ENCODE results near the gene UGGT1.

Gene UGGT1

GRCh38 chr2:128134573-128134972 lies 43.6 kb downstream of the UGGT1 start:
- DNase-seq (ENCODE audit: low spot score) (no peak), ATAC-seq (ENCODE audit: low read depth) (no peak)
- Histone ChIP-seq H3K27ac (ENCODE audit: poor library complexity, severe bottlenecking) (no peak overlapping the region), H3K27me3 (ENCODE audit: insufficient read depth, poor library complexity, severe bottlenecking) (no peaks in the 10 kb centered on the region), H3K36me3 (ENCODE audit: low read depth) (peaks cover 93% of the 10 kb centered on the region), H3K4me1 (ENCODE audit: insufficient read depth, poor library complexity, severe bottlenecking) (no peaks in the 10 kb centered on the region), H3K4me3 (ENCODE audit: severe bottlenecking) (no peak overlapping the region), H3K9me3 (ENCODE audit: severe bottlenecking) (no peaks in the 10 kb centered on the region)
- TF ChIP-seq CTCF (IDR thresholded peaks at IDR 0.05; ENCODE audit: poor library complexity, severe bottlenecking) = no peak

DNA sequence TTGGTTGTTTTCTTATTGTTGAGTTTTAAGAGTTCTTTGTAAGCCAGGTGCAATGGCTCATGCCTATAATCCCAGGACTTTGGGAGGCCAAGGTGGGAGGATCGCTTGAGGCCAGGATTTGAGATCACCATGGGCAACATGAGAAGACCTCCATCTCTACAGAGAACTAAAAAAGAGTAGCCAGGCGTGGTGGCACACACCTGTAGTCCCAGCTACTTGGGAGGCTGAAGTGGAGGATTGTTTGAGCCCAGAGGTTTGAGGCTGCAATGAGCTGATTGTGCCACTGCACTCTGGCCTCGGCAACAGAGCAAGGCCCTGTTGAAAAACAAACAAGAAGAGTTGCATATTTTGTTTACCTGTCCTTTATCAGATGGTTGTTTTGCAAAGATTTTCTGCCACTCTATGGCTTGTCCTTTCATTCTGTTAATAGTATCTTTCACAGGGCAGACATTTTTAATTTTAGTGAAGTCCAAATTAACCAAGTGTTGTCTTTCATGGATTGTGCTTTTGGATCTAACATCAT lies 46.2 kb downstream of the UGGT1 start:
- no peaks in the 10 kb centered on the region for H3K27me3 ChIP-seq (ENCODE audit: insufficient read depth, poor library complexity, severe bottlenecking)
- H3K9me3 ChIP-seq (ENCODE audit: severe bottlenecking) = no peaks in the 10 kb centered on the region
- peaks cover 91% of the 10 kb centered on the region for H3K36me3 ChIP-seq (ENCODE audit: low read depth)
- DNase-seq (ENCODE audit: low spot score) (no peak), ATAC-seq (ENCODE audit: low read depth) (no peak)
- TF ChIP-seq CTCF (IDR thresholded peaks at IDR 0.05; ENCODE audit: poor library complexity, severe bottlenecking) = no peak
- H3K27ac ChIP-seq (ENCODE audit: poor library complexity, severe bottlenecking) = no peak overlapping the region
- H3K4me1 ChIP-seq (ENCODE audit: insufficient read depth, poor library complexity, severe bottlenecking) = no peaks in the 10 kb centered on the region
- H3K4me3 ChIP-seq (ENCODE audit: severe bottlenecking) = no peak overlapping the region

GRCh38 chr2:128139624-128140023 lies 48.6 kb downstream of the UGGT1 start:
- H3K36me3 ChIP-seq (ENCODE audit: low read depth) = peaks cover 88% of the 10 kb centered on the region
- no peak for ATAC-seq (ENCODE audit: low read depth)

DNA sequence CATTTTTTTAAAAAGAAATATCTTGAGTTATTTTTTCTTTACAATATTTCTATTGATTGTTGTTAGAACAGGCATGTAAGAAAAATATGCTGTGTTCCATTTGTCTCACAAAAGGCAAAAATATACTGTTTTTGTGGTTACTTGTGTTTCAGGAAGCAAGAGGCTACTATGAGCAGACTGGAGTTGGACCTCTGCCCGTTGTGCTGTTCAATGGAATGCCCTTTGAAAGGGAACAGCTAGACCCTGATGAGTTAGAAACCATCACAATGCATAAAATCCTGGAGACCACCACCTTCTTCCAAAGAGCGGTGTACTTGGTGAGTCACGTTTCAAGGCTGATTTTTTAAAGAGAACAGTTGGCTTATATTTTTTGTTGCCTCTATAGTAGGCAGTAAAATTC lies 54.7 kb downstream of the UGGT1 start:
- ATAC-seq (ENCODE audit: low read depth) (no peak), DNase-seq (ENCODE audit: low spot score) (no peak)
- H3K36me3 ChIP-seq (ENCODE audit: low read depth) = peaks cover 85% of the 10 kb centered on the region
- no peaks in the 10 kb centered on the region for H3K4me1 ChIP-seq (ENCODE audit: insufficient read depth, poor library complexity, severe bottlenecking)
- H3K9me3 ChIP-seq (ENCODE audit: severe bottlenecking) = no peaks in the 10 kb centered on the region
- H3K27ac ChIP-seq (ENCODE audit: poor library complexity, severe bottlenecking) = no peak overlapping the region
- no peaks in the 10 kb centered on the region for H3K27me3 ChIP-seq (ENCODE audit: insufficient read depth, poor library complexity, severe bottlenecking)
- no peak for TF ChIP-seq CTCF (IDR thresholded peaks at IDR 0.05; ENCODE audit: poor library complexity, severe bottlenecking)
- H3K4me3 ChIP-seq (ENCODE audit: severe bottlenecking) = no peak overlapping the region

More at GRCh38 chr2:128139624-128140023, 48.6 kb downstream of the UGGT1 start:
- Histone ChIP-seq H3K4me1 (ENCODE audit: insufficient read depth, poor library complexity, severe bottlenecking) (no peaks in the 10 kb centered on the region), H3K27ac (ENCODE audit: poor library complexity, severe bottlenecking) (no peak overlapping the region), H3K27me3 (ENCODE audit: insufficient read depth, poor library complexity, severe bottlenecking) (no peaks in the 10 kb centered on the region), H3K9me3 (ENCODE audit: severe bottlenecking) (no peaks in the 10 kb centered on the region), H3K4me3 (ENCODE audit: severe bottlenecking) (no peak overlapping the region)
- DNase-seq (ENCODE audit: low spot score) = no peak
- no peak for TF ChIP-seq CTCF (IDR thresholded peaks at IDR 0.05; ENCODE audit: poor library complexity, severe bottlenecking)

- no peak for DNase-seq (ENCODE audit: low spot score)
- no peak for TF ChIP-seq CTCF (IDR thresholded peaks at IDR 0.05; ENCODE audit: poor library complexity, severe bottlenecking)
- no peaks in the 10 kb centered on the region for H3K27me3 ChIP-seq (ENCODE audit: insufficient read depth, poor library complexity, severe bottlenecking)
- H3K36me3 ChIP-seq (ENCODE audit: low read depth) = peaks cover 79% of the 10 kb centered on the region
- no peak for ATAC-seq (ENCODE audit: low read depth)
- H3K4me1 ChIP-seq (ENCODE audit: insufficient read depth, poor library complexity, severe bottlenecking) = no peaks in the 10 kb centered on the region
- no peaks in the 10 kb centered on the region for H3K9me3 ChIP-seq (ENCODE audit: severe bottlenecking)
- H3K4me3 ChIP-seq (ENCODE audit: severe bottlenecking) = no peak overlapping the region
- H3K27ac ChIP-seq (ENCODE audit: poor library complexity, severe bottlenecking) = no peak overlapping the region
Observed at GRCh38 chr2:128153786-128154185, 62.8 kb downstream of the UGGT1 start.

All from RWPE2 (cell line).